Mesothelial cell of epicardium (in vitro differentiated cells): Measurements from ENCODE around the gene LRRN4. TPM values are rescaled to one million over a fixed set of nuclear protein-coding genes. Genes with fewer than 3 reads are reported as not detected.

ENCODE experiments used
- DNase-seq, 2 experiments: peaks; one replicate each; pipeline ENCODE4 v3.0.0; 2021; ENCODE audit warnings: low spot score in 2 of 2; ENCODE audit not compliant: unreplicated experiment in 2 of 2
- H3K27ac Mint-ChIP-seq: 2 replicates; pipeline ENCODE4 v1.8.0; 2021; ENCODE audit warnings: mixed read lengths
- H3K27me3 Mint-ChIP-seq: 2 replicates; pipeline ENCODE4 v1.8.0; 2021; ENCODE audit warnings: low read depth, mixed read lengths
- H3K36me3 Mint-ChIP-seq: 2 replicates; pipeline ENCODE4 v1.8.0; 2021; ENCODE audit warnings: mixed read lengths
- H3K4me1 Mint-ChIP-seq: 2 replicates; pipeline ENCODE4 v1.8.0; 2021; ENCODE audit warnings: mixed read lengths
- H3K4me3 Mint-ChIP-seq: 2 replicates; pipeline ENCODE4 v1.8.0; 2021; ENCODE audit warnings: mild to moderate bottlenecking, moderate library complexity, mixed read lengths
- H3K9me3 Mint-ChIP-seq: 2 replicates; pipeline ENCODE4 v1.8.0; 2021; ENCODE audit warnings: mixed read lengths
- total RNA-seq: library from RNA; stranded (reverse); gene quantifications from 3 replicates; pipeline ENCODE4 v1.2.1, GENCODE V29; 2021
- TF ChIP-seq, protein P1 (sequence below): fragments of 200-600 bp; sonication (generic); IDR thresholded peaks from one replicate; pipeline ENCODE4 v1.5.0; 2021; ENCODE audit warnings: antibody characterized with exemption; ENCODE audit not compliant: unreplicated experiment

The LRRN4 gene
- total RNA-seq, 1 donor from 2014 or later = 78.8 TPM

- Mint-ChIP-seq H3K9me3 (no peaks in the 10 kb centered on the region), H3K4me3 (no peak overlapping the region), H3K36me3 (peaks cover 45% of the 10 kb centered on the region), H3K27ac (no peak overlapping the region), H3K4me1 (peaks cover 11% of the 10 kb centered on the region), H3K27me3 (peaks cover 3% of the 10 kb centered on the region)
- no peak for DNase-seq
- TF ChIP-seq, protein P1, sequence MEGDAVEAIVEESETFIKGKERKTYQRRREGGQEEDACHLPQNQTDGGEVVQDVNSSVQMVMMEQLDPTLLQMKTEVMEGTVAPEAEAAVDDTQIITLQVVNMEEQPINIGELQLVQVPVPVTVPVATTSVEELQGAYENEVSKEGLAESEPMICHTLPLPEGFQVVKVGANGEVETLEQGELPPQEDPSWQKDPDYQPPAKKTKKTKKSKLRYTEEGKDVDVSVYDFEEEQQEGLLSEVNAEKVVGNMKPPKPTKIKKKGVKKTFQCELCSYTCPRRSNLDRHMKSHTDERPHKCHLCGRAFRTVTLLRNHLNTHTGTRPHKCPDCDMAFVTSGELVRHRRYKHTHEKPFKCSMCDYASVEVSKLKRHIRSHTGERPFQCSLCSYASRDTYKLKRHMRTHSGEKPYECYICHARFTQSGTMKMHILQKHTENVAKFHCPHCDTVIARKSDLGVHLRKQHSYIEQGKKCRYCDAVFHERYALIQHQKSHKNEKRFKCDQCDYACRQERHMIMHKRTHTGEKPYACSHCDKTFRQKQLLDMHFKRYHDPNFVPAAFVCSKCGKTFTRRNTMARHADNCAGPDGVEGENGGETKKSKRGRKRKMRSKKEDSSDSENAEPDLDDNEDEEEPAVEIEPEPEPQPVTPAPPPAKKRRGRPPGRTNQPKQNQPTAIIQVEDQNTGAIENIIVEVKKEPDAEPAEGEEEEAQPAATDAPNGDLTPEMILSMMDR = no peak
Measured at GRCh38 chr20:6045566-6045965, 8.3 kb downstream of the LRRN4 start.

- Mint-ChIP-seq H3K27me3 (no peaks in the 10 kb centered on the region), H3K27ac (no peak overlapping the region), H3K9me3 (no peaks in the 10 kb centered on the region), H3K4me3 (no peak overlapping the region), H3K4me1 (peaks cover 9% of the 10 kb centered on the region), H3K36me3 (peaks cover 39% of the 10 kb centered on the region)
- no peak for DNase-seq
- TF ChIP-seq, protein P1 = no peak
Measured at GRCh38 chr20:6044115-6044514, 9.7 kb downstream of the LRRN4 start.

- TF ChIP-seq, protein P1 = no peak
- no peak for DNase-seq
- Mint-ChIP-seq H3K9me3 (no peaks in the 10 kb centered on the region), H3K27me3 (no peaks in the 10 kb centered on the region), H3K4me3 (no peak overlapping the region), H3K36me3 (peaks cover 31% of the 10 kb centered on the region), H3K4me1 (peaks cover 7% of the 10 kb centered on the region), H3K27ac (no peak overlapping the region)
Measured at GRCh38 chr20:6041808-6042265, 12.0 kb downstream of the LRRN4 start.

DNA sequence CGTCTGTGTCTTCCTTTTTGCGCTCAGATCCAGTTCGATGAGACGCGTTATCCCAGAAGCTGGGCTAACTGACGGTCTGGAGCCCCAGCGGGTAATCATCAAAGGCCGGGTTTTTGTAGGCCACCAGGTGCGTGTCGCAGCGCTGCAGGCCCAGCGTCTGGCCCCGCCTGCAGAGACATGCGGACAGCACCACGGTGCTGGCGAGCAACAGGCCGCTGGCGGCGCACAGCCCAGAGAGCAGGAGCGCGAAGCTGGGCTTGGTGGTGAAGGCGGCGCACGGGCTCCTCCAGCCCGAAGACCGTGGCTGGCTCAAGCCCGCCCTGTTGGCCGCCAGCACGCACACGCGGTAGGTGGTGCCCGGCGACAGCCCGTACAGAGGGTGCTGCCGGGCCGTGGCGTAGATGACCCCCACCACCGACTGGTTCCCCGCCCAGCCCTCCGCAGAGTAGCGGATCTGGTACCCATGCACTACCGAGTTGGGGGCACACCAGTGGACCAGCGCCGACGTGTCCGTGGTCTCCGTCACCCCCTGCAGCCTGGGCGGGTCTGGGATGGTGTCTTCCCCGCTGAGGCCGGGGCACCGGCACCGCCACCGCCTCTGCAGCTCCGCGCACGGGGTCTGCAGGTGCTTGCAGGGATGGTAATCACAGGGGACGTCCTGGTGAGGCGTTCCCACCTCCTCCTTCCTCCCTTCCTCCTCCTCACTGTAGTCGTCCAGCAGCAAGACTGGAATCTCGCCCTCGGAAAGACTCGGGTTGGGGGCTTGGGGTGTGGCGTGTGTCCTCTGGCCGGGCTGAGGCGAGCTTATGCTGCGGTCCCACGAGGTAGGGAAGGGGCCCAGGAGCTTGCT, 12.7 kb downstream of the LRRN4 start:
- Mint-ChIP-seq H3K27ac (no peak overlapping the region), H3K9me3 (no peaks in the 10 kb centered on the region), H3K4me3 (no peak overlapping the region), H3K27me3 (no peaks in the 10 kb centered on the region), H3K36me3 (peaks cover 31% of the 10 kb centered on the region), H3K4me1 (peaks cover 7% of the 10 kb centered on the region)
- TF ChIP-seq, protein P1 = no peak
- no peak for DNase-seq

- H3K27ac Mint-ChIP-seq = peak overlapping the region; percentile 71
- H3K4me3 Mint-ChIP-seq = no peak overlapping the region
- H3K9me3 Mint-ChIP-seq = no peaks in the 10 kb centered on the region
- no peaks in the 10 kb centered on the region for H3K27me3 Mint-ChIP-seq
- DNase-seq = no peak
- TF ChIP-seq, protein P1 = no peak
- H3K36me3 Mint-ChIP-seq = peaks cover 31% of the 10 kb centered on the region
- peaks cover 7% of the 10 kb centered on the region for H3K4me1 Mint-ChIP-seq
Measured at GRCh38 chr20:6040540-6040939, 13.3 kb downstream of the LRRN4 start.
